Hippocampal formation (tissue), 2 donors: ENCODE measurements around the gene GRM1.

ENCODE experiments used
- DNase-seq, 2 donors: peaks; one replicate each; lab custom pipeline; 2025; lab: John Stamatoyannopoulos, UW

Gene GRM1

DNA sequence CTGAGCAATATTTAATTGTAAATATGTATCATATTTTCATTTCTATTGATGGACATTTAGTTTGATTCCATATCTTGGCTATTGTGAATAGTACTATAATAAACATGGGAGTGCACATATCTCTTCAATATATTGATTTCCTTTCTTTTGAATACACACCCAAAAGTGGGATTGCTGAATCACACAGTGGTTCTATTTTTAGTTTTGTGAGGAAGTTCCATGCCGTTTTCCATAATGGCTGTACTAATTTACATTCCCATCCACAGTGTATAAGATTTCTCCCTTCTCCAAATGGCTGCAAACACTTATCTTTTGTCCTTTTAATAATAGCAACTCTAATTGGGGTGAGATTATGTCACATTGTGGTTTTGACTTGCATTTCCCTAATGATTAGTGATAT, 428.0 kb downstream of the GRM1 start:
- no peak for DNase-seq

DNA sequence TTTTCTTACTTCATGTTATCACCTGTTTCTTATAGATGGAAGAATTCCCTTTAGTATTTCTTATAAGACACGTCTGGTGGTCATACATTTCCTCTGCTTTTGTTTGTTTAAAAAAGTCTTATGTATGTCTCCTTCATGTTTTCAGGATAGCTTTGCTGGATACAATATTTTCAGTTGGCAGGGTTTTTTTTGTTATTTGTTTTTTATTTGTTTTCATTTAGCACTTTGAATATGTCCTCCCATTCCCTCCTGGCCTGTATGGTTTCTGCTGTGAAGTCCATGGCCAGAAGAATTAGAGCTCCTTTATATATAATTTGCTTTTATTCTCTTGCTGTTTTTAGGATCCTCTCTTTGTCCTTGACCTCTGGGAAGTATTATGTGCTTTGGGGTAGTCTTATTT, 432.1 kb downstream of the GRM1 start:
- DNase-seq = no peak

DNA sequence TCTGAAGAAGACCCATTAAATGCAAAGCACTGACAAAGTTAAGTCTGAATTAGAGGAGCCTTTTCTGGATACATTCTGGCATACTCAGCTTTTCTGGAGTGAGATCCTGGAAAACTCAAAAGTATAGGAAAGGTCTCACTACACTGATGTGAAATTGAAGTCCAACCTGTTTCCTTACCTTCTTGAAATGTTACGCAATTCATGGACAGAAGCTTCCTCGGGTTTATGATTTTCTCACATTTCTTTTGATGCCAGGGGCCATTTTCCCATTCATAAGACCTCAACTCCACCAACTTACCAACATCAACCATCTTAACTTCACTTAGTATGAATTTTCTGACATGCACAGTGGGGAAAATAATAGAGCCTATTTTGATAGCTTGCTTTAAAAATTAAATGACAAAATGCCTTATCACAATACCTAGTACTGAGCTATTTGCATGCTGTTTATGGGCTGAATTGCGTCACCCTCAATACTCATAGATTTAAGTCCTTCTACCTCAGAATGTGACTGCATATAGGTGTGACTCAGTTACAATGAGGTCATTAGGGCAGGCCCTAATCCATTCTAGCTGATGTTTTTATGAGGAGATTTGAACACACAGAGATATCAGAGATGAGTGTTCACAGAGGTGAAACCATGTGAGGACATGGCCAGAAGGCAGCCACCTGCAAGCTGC, 441.4 kb downstream of the GRM1 start:
- no peak for DNase-seq

DNA sequence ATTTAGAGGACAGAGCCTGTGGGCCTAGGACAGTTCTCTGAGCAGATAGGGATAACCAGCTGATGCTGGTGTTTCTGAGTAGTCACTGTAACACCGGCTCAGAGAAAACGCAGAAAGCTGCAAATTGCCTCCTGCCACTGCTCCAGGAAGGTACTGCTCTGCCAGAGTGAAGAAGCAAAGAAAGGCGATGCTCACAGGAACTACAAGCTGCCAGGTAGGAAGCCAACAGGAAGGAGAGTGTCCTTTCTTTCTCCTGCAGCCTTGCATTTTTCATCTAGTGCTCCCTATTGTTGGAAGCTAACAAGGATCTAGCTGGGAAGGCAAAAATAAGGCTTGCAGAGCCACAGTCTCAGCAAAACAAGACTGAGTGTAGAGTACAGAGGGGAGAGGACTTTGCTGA, 444.1 kb downstream of the GRM1 start:
- DNase-seq = no peak

DNA sequence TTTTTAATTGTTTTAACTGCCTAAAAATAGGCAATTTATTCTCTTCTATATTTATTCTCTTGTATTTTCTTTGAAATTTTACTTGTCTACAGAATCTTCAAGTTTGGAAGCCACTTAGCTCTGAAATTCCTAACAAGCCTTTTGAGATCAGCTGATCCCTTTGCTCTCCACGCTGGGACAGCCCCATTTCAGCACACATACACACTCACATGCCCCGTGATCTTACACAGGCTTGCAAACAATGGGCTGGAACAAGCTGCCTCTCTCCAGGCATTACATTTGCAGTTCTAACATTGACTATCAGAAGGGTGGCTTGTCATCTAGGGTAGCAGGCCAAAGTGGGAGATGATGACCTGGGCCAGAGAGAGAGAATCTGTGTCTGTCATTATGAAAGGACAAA, 452.7 kb downstream of the GRM1 start:
- no peak for DNase-seq

DNA sequence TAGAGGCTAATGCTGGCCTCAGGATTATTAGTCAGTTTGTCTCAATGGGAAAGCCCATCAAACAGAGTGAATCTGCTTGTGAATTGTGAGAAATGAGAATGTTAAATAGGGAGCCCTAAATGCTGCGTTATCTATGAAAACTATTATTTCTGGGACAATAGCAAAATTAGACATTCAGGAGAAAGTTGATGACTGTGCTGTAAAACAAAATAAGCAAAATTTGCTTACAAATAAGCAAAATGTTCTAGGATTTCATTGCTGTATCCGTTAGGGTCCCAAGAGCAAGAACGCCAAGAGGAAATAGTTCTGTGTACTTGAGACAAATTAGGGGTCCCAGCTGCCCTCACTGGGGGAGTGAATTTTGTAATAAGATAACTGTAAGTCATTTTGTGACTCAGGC, 455.5 kb downstream of the GRM1 start:
- DNase-seq = no peak
